IMR-90 (cell line): Measurements from ENCODE around the gene DYRK1B. TPM values are rescaled to one million over a fixed set of nuclear protein-coding genes. Genes with fewer than 3 reads are reported as not detected.

Source experiments
- ATAC-seq: fragments of 200-7000 bp; cut with Tn5 transposase; 2 replicates; pipeline ENCODE4 v1.9.1; 2020; ENCODE audit warnings: low read depth, mild to moderate bottlenecking, moderate library complexity
- BruUV-seq: library from RNA; stranded (reverse); fragments of 400-500 nt; replicated peaks from 2 replicates; lab custom pipeline; 2021; lab: Mats Ljungman, UMichigan
- CTCF ChIA-PET: fragments of 300-600 bp; formaldehyde crosslinking; extraction: SDS; loops from one replicate; lab custom pipeline; 2021; ENCODE audit warnings: antibody characterized with exemption; lab: Yijun Ruan, JAX
- POLR2A ChIA-PET: fragments of 300-600 bp; sonication (Branson Sonifier 250); formaldehyde crosslinking; loops from one replicate; lab custom pipeline; 2022; ENCODE audit warnings: antibody characterized with exemption; ENCODE audit not compliant: unreplicated experiment; lab: Charles Lee
- DNase-seq: peaks from one replicate; pipeline ENCODE4 v3.0.0; 2013
- H2AFZ ChIP-seq: replicated peaks from 2 replicates; pipeline ENCODE3; 2013; ENCODE audit warnings: low read length, mild to moderate bottlenecking; ENCODE audit not compliant: poor library complexity
- H2AK5ac ChIP-seq: 2 replicates; pipeline ENCODE4 v1.6.1; 2013; ENCODE audit warnings: low read depth, low read length, inconsistent platforms
- H2AK9ac ChIP-seq: replicated peaks from 2 replicates; pipeline ENCODE3; 2013; ENCODE audit warnings: mild to moderate bottlenecking, low read depth, low read length, moderate library complexity; ENCODE audit not compliant: poor library complexity
- H2BK120ac ChIP-seq: 2 replicates; pipeline ENCODE4 v1.6.1; 2013; ENCODE audit warnings: low read depth, low read length, inconsistent platforms
- H2BK15ac ChIP-seq: 3 replicates; pipeline ENCODE4 v1.6.1; 2013; ENCODE audit warnings: low read depth, low read length, inconsistent platforms
- H2BK20ac ChIP-seq: 2 replicates; pipeline ENCODE4 v1.6.1; 2013; ENCODE audit warnings: low read depth, mild to moderate bottlenecking, inconsistent platforms, low read length, moderate library complexity
- H2BK5ac ChIP-seq: 2 replicates; pipeline ENCODE4 v1.6.1; 2013; ENCODE audit warnings: mild to moderate bottlenecking, low read depth, low read length, inconsistent platforms; ENCODE audit not compliant: poor library complexity, severe bottlenecking
- H3K14ac ChIP-seq: replicated peaks from 2 replicates; pipeline ENCODE4 v1.6.1; 2013; ENCODE audit warnings: low read depth, low read length, inconsistent platforms
- H3K18ac ChIP-seq: 2 replicates; pipeline ENCODE4 v1.6.1; 2013; ENCODE audit warnings: low read depth, low read length, control low read depth
- H3K23ac ChIP-seq: 2 replicates; pipeline ENCODE4 v1.6.1; 2013; ENCODE audit warnings: low read depth, low read length, inconsistent platforms
- H3K27ac ChIP-seq: 2 replicates; pipeline ENCODE4 v1.5.1; 2013; ENCODE audit warnings: mild to moderate bottlenecking, control low read depth, low read length; ENCODE audit not compliant: insufficient read depth
- H3K27me3 ChIP-seq: 2 replicates; pipeline ENCODE4 v1.6.1; 2013; ENCODE audit warnings: low read length; ENCODE audit not compliant: control insufficient read depth, insufficient read depth
- H3K36me3 ChIP-seq: 2 replicates; pipeline ENCODE4 v1.6.1; 2013; ENCODE audit warnings: low read length, mixed read lengths; ENCODE audit not compliant: control insufficient read depth, insufficient read depth
- H3K4ac ChIP-seq: 2 replicates; pipeline ENCODE4 v1.6.1; 2013; ENCODE audit warnings: low read depth, low read length, inconsistent platforms
- H3K4me1 ChIP-seq: 2 replicates; pipeline ENCODE4 v1.6.1; 2013; ENCODE audit warnings: low read length, mixed read lengths; ENCODE audit not compliant: control insufficient read depth, insufficient read depth
- H3K4me2 ChIP-seq: 2 replicates; pipeline ENCODE4 v1.6.1; 2013; ENCODE audit warnings: low read depth, mild to moderate bottlenecking, control low read depth, low read length, moderate library complexity
- H3K4me3 ChIP-seq: 2 replicates; pipeline ENCODE4 v1.5.1; 2013; ENCODE audit warnings: low read depth, mild to moderate bottlenecking, control low read depth, low read length, moderate library complexity; ENCODE audit not compliant: insufficient read depth
- H3K56ac ChIP-seq: 2 replicates; pipeline ENCODE4 v1.6.1; 2013; ENCODE audit warnings: low read length, inconsistent platforms; ENCODE audit not compliant: insufficient read depth; ENCODE audit errors: extremely low read depth
- H3K79me1 ChIP-seq, 2 experiments: 2 replicates each; pipeline ENCODE4 v1.6.1; 2013; ENCODE audit warnings: low read length in 2 of 2, inconsistent platforms in 1 of 2, low read depth in 1 of 2
- H3K9ac ChIP-seq: 2 replicates; pipeline ENCODE4 v1.6.1; 2013; ENCODE audit warnings: low read depth, low read length, control low read depth
- H3K9me1 ChIP-seq: 2 replicates; pipeline ENCODE4 v1.6.1; 2013; ENCODE audit warnings: low read length, inconsistent platforms; ENCODE audit not compliant: insufficient read depth
- H3K9me3 ChIP-seq: 2 replicates; pipeline ENCODE4 v1.6.1; 2013; ENCODE audit warnings: low read length; ENCODE audit not compliant: control insufficient read depth, insufficient read depth
- H4K20me1 ChIP-seq: 2 replicates; pipeline ENCODE4 v1.6.1; 2013; ENCODE audit warnings: low read length, inconsistent platforms; ENCODE audit not compliant: insufficient read depth
- H4K5ac ChIP-seq: 2 replicates; pipeline ENCODE4 v1.6.1; 2013; ENCODE audit warnings: mild to moderate bottlenecking, low read depth, low read length, control low read depth
- H4K8ac ChIP-seq, 2 experiments: 2 replicates each; pipeline ENCODE4 v1.6.1; 2013; ENCODE audit warnings: low read depth in 2 of 2, low read length in 2 of 2, control low read depth in 1 of 2, inconsistent platforms in 1 of 2
- H4K91ac ChIP-seq: 2 replicates; pipeline ENCODE4 v1.6.1; 2013; ENCODE audit warnings: low read depth, low read length, inconsistent platforms; ENCODE audit not compliant: insufficient read depth
- BHLHE40 ChIP-seq: fragments of 150-350 bp; IDR thresholded peaks from 2 replicates; pipeline ENCODE4 v1.6.1; 2016; ENCODE audit warnings: mild to moderate bottlenecking, low read depth, low read length
- CEBPB ChIP-seq: IDR thresholded peaks from 2 replicates; pipeline ENCODE4 v1.6.1; 2012; ENCODE audit warnings: low read depth, low read length, improper control_type of control experiment
- CHD1 ChIP-seq: IDR thresholded peaks from 2 replicates; pipeline ENCODE4 v1.6.1; 2012; ENCODE audit warnings: low read depth, low read length, improper control_type of control experiment
- CTCF ChIP-seq: conservative IDR thresholded peaks from 2 replicates; pipeline ENCODE4 v1.5.1; 2012; ENCODE audit warnings: mild to moderate bottlenecking, low read depth, low read length, improper control_type of control experiment
- ELK1 ChIP-seq: fragments of 150-350 bp; IDR thresholded peaks from 2 replicates; pipeline ENCODE4 v1.6.1; 2016; ENCODE audit warnings: low read depth, mild to moderate bottlenecking, low read length, moderate library complexity, borderline replicate concordance
- FOS ChIP-seq: fragments of 150-350 bp; IDR thresholded peaks from 2 replicates; pipeline ENCODE4 v1.6.1; 2016; ENCODE audit warnings: low read depth, low read length
- MAFK ChIP-seq: IDR thresholded peaks from 2 replicates; pipeline ENCODE4 v1.6.1; 2012; ENCODE audit warnings: low read depth, low read length, improper control_type of control experiment
- MAZ ChIP-seq: IDR thresholded peaks from 2 replicates; pipeline ENCODE4 v1.6.1; 2012; ENCODE audit warnings: low read depth, mild to moderate bottlenecking, low read length, improper control_type of control experiment, moderate library complexity, borderline replicate concordance
- MXI1 ChIP-seq: IDR thresholded peaks from 2 replicates; pipeline ENCODE4 v1.6.1; 2012; ENCODE audit warnings: low read depth, mild to moderate bottlenecking, low read length, moderate library complexity, borderline replicate concordance
- NFE2L2 ChIP-seq: fragments of 150-350 bp; IDR thresholded peaks from 2 replicates; pipeline ENCODE4 v1.6.1; 2016; ENCODE audit warnings: low read depth, mild to moderate bottlenecking, low read length
- POLR2A ChIP-seq: IDR thresholded peaks from 2 replicates; pipeline ENCODE4 v1.6.1; 2012; ENCODE audit warnings: mild to moderate bottlenecking, low read depth, low read length
- RAD21 ChIP-seq: IDR thresholded peaks from 2 replicates; pipeline ENCODE4 v1.6.1; 2012; ENCODE audit warnings: low read length, improper control_type of control experiment
- RCOR1 ChIP-seq: IDR thresholded peaks from 2 replicates; pipeline ENCODE4 v1.6.1; 2012; ENCODE audit warnings: mild to moderate bottlenecking, low read length, improper control_type of control experiment; ENCODE audit not compliant: insufficient replicate concordance
- RFX5 ChIP-seq: IDR thresholded peaks from 2 replicates; pipeline ENCODE4 v1.8.0; 2012; ENCODE audit warnings: low read depth, mild to moderate bottlenecking, low read length, moderate library complexity
- SMC3 ChIP-seq: fragments of 150-350 bp; IDR thresholded peaks from 2 replicates; pipeline ENCODE4 v1.6.1; 2016; ENCODE audit warnings: low read depth, mild to moderate bottlenecking, antibody characterized with exemption, low read length, moderate library complexity
- USF2 ChIP-seq: fragments of 150-350 bp; IDR thresholded peaks from 2 replicates; pipeline ENCODE4 v1.6.1; 2017; ENCODE audit warnings: mild to moderate bottlenecking, antibody characterized with exemption, low read length, low read depth
- WGBS, 2 experiments: methylation state at CpG; one replicate each; pipeline versions ENCODE4 v1.1.5 to v1.1.7; 2013; ENCODE audit warnings: missing lambda C conversion rate in 2 of 2; ENCODE audit not compliant: insufficient read length in 1 of 2; ENCODE audit errors: extremely low coverage in 2 of 2; 5-methylcytosine and 5-hydroxymethylcytosine counted together
- dilution Hi-C: fragments of 300-500 bp; cut with HindIII; formaldehyde crosslinking; loops from one replicate; pipeline ENCODE4 v1.14.3; 2018; ENCODE audit warnings: low sequenced_read_pairs; ENCODE audit not compliant: unreplicated experiment
- in situ Hi-C: fragments of 300-500 bp; cut with MboI; formaldehyde crosslinking; loops from 3 replicates; pipeline ENCODE4 v1.14.3; 2019; ENCODE audit warnings: low sequenced_read_pairs, inconsistent platforms, mixed read lengths
- intact Hi-C: fragments of 100-400 bp; cut with micrococcal nuclease; formaldehyde crosslinking; loops from 2 replicates; pipeline ENCODE4 v1.10.0; 2022
- polyA plus RNA-seq, 3 experiments: library from polyadenylated mRNA; depleted of rRNA; stranded (reverse); fragments of >200 nt; gene quantifications; 2 replicates each; pipeline ENCODE4 v1.2.3, GENCODE V29; 2012; ENCODE audit warnings: low replicate concordance in 1 of 3
- total RNA-seq: library from RNA; depleted of rRNA; stranded (reverse); fragments of >200 nt; gene quantifications from 2 replicates; pipeline ENCODE4 v1.2.3, GENCODE V29; 2012

The DYRK1B gene
- total and polyA plus RNA-seq, 2 of the 4 experiments (the other 2 are of a cell fraction), result 2.7 to 11.4 TPM

GRCh38 chr19:39867952-39868351 lies 34.0 kb upstream of the DYRK1B start:
- H4K91ac ChIP-seq, result no peak overlapping the region
- CTCF ChIA-PET, result no interaction called here
- no peak overlapping the region for H3K9ac ChIP-seq
- no peak overlapping the region for H2BK5ac ChIP-seq
- ATAC-seq (no peak), DNase-seq (no peak)
- H2AFZ ChIP-seq, result no peak overlapping the region
- no peak overlapping the region for H4K5ac ChIP-seq
- no peak overlapping the region for H3K18ac ChIP-seq
- H3K56ac ChIP-seq, result no peak overlapping the region
- no peak overlapping the region for H3K23ac ChIP-seq
- intact Hi-C loops, result no loop called here
- no peaks in the 10 kb centered on the region for H3K9me3 ChIP-seq
- POLR2A ChIA-PET, result no interaction called here
- no peak overlapping the region for H3K27ac ChIP-seq
- no peak overlapping the region for H3K4me3 ChIP-seq
- in situ Hi-C loops, result no loop called here
- no TSS peak for BruUV-seq
- H3K36me3 ChIP-seq, result no peaks in the 10 kb centered on the region
- H2BK20ac ChIP-seq, result no peak overlapping the region
- no peak overlapping the region for H2BK15ac ChIP-seq
- H3K79me1 ChIP-seq, result no peaks in the 10 kb centered on the region
- H4K20me1 ChIP-seq, result no peaks in the 10 kb centered on the region
- H3K14ac ChIP-seq, result no peak overlapping the region
- H2AK5ac ChIP-seq, result no peak overlapping the region
- H2AK9ac ChIP-seq, result no peak overlapping the region
- no peaks in the 10 kb centered on the region for H3K9me1 ChIP-seq
- WGBS, 2 experiments, result no CpG with 5 or more reads among the region's 6 CpGs
- TF ChIP-seq MAZ (no peak), POLR2A (no peak), CEBPB (no peak), MAFK (no peak), NFE2L2 (no peak), MXI1 (no peak), CHD1 (no peak), RFX5 (no peak), RCOR1 (no peak), SMC3 (no peak), ELK1 (no peak), FOS (no peak), BHLHE40 (no peak), CTCF (no peak), RAD21 (no peak), USF2 (no peak)
- H3K4ac ChIP-seq, result no peak overlapping the region
- H3K27me3 ChIP-seq, result no peaks in the 10 kb centered on the region
- H4K8ac ChIP-seq, result no peak overlapping the region
- no peaks in the 10 kb centered on the region for H3K4me1 ChIP-seq
- H3K4me2 ChIP-seq, result no peak overlapping the region
- H2BK120ac ChIP-seq, result no peak overlapping the region
- dilution Hi-C loops, result no loop called here
